GM13977 (cell line): Measurements from ENCODE around the gene TFDP1.

Source experiments
- DNase-seq: peaks from one replicate; pipeline ENCODE4 v3.0.0; 2012; ENCODE audit warnings: low spot score
- in situ Hi-C: fragments of 300-500 bp; cut with MboI; formaldehyde crosslinking; loops from one replicate; pipeline ENCODE4 v1.12.0; 2022; ENCODE audit warnings: low sequenced_read_pairs, low pct_unique_long_range_greater_than_20kb, mixed read lengths, inconsistent platforms; ENCODE audit not compliant: unreplicated experiment
- TF ChIP-seq, protein P1 (sequence below): IDR thresholded peaks from 2 replicates; pipeline ENCODE4 v1.5.1; 2012; ENCODE audit warnings: mild to moderate bottlenecking, control low read depth; ENCODE audit not compliant: insufficient read depth; ENCODE audit errors: extremely low read depth, missing control alignments

TFDP1 gene

DNA sequence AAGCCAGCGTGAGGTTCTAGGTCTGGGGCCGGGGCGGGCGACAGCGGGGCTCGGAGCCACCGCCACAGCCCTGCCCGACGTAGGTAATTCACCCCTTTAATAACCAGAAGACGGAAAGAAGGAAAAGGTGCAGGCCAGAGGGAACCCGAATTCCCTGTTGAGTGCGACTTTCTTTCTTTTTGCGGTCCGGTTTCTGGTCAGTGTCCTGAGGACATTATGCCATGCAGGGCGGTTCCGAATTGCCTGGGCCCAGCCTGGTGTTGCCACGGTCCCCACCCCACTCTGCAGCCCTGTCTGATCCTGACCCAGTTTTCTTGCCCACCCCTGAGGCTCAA, 18.4 kb upstream of the TFDP1 start:
- in situ Hi-C loops: no loop called here
- TF ChIP-seq, protein P1, sequence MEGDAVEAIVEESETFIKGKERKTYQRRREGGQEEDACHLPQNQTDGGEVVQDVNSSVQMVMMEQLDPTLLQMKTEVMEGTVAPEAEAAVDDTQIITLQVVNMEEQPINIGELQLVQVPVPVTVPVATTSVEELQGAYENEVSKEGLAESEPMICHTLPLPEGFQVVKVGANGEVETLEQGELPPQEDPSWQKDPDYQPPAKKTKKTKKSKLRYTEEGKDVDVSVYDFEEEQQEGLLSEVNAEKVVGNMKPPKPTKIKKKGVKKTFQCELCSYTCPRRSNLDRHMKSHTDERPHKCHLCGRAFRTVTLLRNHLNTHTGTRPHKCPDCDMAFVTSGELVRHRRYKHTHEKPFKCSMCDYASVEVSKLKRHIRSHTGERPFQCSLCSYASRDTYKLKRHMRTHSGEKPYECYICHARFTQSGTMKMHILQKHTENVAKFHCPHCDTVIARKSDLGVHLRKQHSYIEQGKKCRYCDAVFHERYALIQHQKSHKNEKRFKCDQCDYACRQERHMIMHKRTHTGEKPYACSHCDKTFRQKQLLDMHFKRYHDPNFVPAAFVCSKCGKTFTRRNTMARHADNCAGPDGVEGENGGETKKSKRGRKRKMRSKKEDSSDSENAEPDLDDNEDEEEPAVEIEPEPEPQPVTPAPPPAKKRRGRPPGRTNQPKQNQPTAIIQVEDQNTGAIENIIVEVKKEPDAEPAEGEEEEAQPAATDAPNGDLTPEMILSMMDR: no peak
- DNase-seq: no peak

DNA sequence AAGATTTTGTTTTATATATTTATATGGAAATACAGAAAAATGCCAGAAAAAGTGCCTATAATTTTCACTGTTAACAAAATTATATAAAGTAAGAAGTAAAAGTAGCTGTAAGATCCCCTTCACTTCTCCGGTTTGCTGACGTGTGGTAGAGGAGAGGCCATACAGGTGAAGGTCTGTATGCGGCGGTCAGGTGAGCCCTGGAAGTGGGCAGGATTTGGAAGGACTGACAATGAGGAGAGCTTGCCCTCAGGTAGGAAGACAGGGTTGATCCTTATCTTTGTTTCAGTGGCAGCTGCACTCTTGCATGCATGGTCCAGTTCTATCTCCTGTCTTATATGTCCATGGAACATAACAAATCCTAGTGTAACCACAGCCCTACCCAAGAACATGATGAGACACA, 16.9 kb upstream of the TFDP1 start:
- TF ChIP-seq, protein P1: no peak
- DNase-seq: no peak
- in situ Hi-C loops: no loop called here

DNA sequence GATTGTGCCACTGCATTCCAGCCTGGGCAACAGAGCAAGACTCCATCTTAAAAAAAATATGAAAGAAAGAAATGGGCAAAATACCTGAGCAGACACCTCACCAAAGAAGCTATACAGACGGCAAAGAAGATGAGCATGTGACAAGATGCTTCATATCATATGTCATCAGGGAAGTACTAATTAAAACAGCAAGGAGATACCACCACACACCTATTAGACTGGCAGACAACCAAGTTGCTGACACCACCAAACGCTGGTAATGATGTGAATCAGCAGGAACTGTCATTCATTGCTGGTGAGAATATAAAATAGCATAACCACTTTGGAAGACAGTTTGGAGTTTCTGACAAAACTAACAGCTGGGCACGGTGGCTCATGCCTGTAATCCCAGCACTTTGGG, 11.5 kb upstream of the TFDP1 start:
- TF ChIP-seq, protein P1: no peak
- in situ Hi-C loops: no loop called here
- no peak for DNase-seq

DNA sequence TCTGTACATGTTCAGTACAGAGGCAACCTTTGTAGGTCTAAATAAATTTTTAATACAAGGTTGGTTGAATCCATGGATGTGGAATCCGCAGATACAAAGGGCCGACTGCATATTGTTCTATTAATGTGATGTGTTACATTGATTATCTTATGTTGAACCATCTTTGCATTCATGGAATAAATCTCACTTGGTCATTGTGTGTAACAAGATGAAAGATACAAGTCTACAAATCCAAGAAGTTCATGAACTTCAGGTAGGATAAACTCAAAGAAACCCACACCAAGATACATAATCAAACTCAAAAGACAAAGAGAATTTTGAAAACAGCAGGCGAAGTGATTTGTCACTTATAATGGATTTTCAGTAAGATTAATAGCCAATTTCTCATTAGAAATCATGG, 8.0 kb upstream of the TFDP1 start:
- in situ Hi-C loops: no loop called here
- DNase-seq: no peak
- TF ChIP-seq, protein P1: no peak

DNA sequence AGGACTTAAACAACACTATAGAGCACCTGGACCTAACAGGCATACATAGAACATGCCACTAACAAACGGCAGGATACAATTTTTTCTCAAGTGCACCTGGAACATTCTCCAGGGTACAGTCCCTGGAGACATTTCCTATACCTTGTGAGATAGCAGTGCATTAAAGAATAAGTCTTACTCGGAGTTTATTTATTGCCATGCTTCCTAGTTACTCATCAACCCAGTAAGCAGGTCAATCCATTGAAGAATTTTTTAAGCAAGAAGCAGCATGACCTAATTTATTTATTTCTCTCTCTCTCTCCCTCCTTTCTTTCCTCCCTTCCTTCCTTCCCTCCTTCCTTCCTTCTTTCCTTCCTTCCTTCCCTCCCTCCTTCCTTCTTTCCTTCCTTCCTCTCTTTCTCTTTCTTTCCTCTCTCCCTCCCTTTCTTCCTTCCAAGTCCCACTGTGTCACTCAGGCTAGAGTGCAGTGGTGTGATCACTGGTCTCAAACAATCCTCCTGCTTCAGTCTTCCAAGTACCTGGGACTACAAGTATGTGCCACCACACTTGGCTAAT, 6.6 kb upstream of the TFDP1 start:
- in situ Hi-C loops: no loop called here
- TF ChIP-seq, protein P1: no peak
- DNase-seq: no peak

DNA sequence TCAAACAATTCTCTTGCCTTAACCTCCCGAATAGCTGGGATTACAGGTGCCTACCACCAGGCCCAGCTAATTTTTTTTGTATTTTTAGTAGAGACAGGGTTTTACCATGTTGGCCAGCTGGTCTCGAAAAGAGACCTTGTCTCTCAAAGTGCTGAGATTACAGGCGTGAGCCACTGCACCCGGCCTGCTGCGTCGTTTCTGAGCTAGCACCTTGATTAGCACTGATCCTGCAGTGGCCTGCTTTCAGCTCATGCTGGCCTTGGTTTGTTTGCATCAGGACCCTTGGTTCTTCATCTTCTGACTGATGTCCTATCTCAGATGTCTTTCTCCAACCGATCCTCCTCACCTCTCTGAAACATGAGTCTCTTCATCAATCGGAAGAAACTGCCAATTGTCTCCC, 4.9 kb upstream of the TFDP1 start:
- in situ Hi-C loops: no loop called here
- DNase-seq: no peak

More for the DNA sequence above, 4.9 kb upstream of the TFDP1 start:
- TF ChIP-seq, protein P1: no peak
